ENCODE results near the gene BRD4. TPM values are rescaled to one million over a fixed set of nuclear protein-coding genes. Genes with fewer than 3 reads are reported as not detected.

Gene BRD4
- total RNA-seq, 1 donor from 2014 or later, result 109 TPM

- intact Hi-C loops (cut with micrococcal nuclease), result no loop called here
- no peaks in the 10 kb centered on the region for H3K36me3 Mint-ChIP-seq (ENCODE audit: low read depth)
- peaks cover 45% of the 10 kb centered on the region for H3K27me3 Mint-ChIP-seq
- peak overlapping the region; percentile 24 for H3K4me3 Mint-ChIP-seq
- no peaks in the 10 kb centered on the region for H3K9me3 Mint-ChIP-seq
- H3K27ac Mint-ChIP-seq, result no peak overlapping the region
- peaks cover 4% of the 10 kb centered on the region for H3K4me1 Mint-ChIP-seq
- DNase-seq, result no peak
Observed at GRCh38 chr19:15201374-15202023, 130.8 kb downstream of the BRD4 start.

GRCh38 chr19:15200553-15201364 is 131.6 kb downstream of the BRD4 start, which contains the start of gene NOTCH3:
NOTCH3 (minus strand) TSS chr19:15200995; CDS start chr19:15200905, 90 bp downstream.
- Mint-ChIP-seq H3K9me3 (no peaks in the 10 kb centered on the region), H3K27me3 (peaks cover 49% of the 10 kb centered on the region), H3K36me3 (ENCODE audit: low read depth) (no peaks in the 10 kb centered on the region), H3K4me1 (peaks cover 4% of the 10 kb centered on the region), H3K4me3 (peak within 1 kb of the TSS; percentile 24), H3K27ac (no peak within 1 kb of the TSS)
- no peak for DNase-seq
- intact Hi-C loops (cut with micrococcal nuclease), result no loop called here

- Mint-ChIP-seq H3K4me3 (peak overlapping the region; percentile 5), H3K27me3 (peaks cover 50% of the 10 kb centered on the region), H3K27ac (no peak overlapping the region), H3K4me1 (peaks cover 5% of the 10 kb centered on the region), H3K9me3 (no peaks in the 10 kb centered on the region), H3K36me3 (ENCODE audit: low read depth) (no peaks in the 10 kb centered on the region)
- DNase-seq, result no peak
- intact Hi-C loops (cut with micrococcal nuclease), result no loop called here
Observed at GRCh38 chr19:15199661-15200552, 132.4 kb downstream of the BRD4 start.

GRCh38 chr19:15198951-15199660 is 133.2 kb downstream of the BRD4 start:
- Mint-ChIP-seq H3K4me3 (peak overlapping the region; percentile 5), H3K27ac (no peak overlapping the region), H3K9me3 (no peaks in the 10 kb centered on the region), H3K4me1 (peaks cover 6% of the 10 kb centered on the region), H3K36me3 (ENCODE audit: low read depth) (no peaks in the 10 kb centered on the region), H3K27me3 (peaks cover 58% of the 10 kb centered on the region)
- DNase-seq, result no peak
- intact Hi-C loops (cut with micrococcal nuclease), result no loop called here

GRCh38 chr19:15197942-15198341 is 134.4 kb downstream of the BRD4 start:
- no peaks in the 10 kb centered on the region for H3K9me3 Mint-ChIP-seq
- no peak overlapping the region for H3K27ac Mint-ChIP-seq
- no peak overlapping the region for H3K4me3 Mint-ChIP-seq
- peaks cover 6% of the 10 kb centered on the region for H3K4me1 Mint-ChIP-seq
- intact Hi-C loops (cut with micrococcal nuclease), result no loop called here
- H3K36me3 Mint-ChIP-seq (ENCODE audit: low read depth), result no peaks in the 10 kb centered on the region
- H3K27me3 Mint-ChIP-seq, result peaks cover 60% of the 10 kb centered on the region
- no peak for DNase-seq

- H3K36me3 Mint-ChIP-seq (ENCODE audit: low read depth), result no peaks in the 10 kb centered on the region
- H3K9me3 Mint-ChIP-seq, result no peaks in the 10 kb centered on the region
- H3K27me3 Mint-ChIP-seq, result peaks cover 57% of the 10 kb centered on the region
- peaks cover 6% of the 10 kb centered on the region for H3K4me1 Mint-ChIP-seq
- no peak overlapping the region for H3K4me3 Mint-ChIP-seq
- H3K27ac Mint-ChIP-seq, result no peak overlapping the region
- DNase-seq, result no peak
- intact Hi-C loops (cut with micrococcal nuclease), result no loop called here
Observed at GRCh38 chr19:15197275-15197941, 134.9 kb downstream of the BRD4 start.

- Mint-ChIP-seq H3K36me3 (ENCODE audit: low read depth) (no peaks in the 10 kb centered on the region), H3K4me1 (peaks cover 6% of the 10 kb centered on the region), H3K4me3 (no peak overlapping the region), H3K27me3 (peaks cover 49% of the 10 kb centered on the region), H3K9me3 (no peaks in the 10 kb centered on the region), H3K27ac (no peak overlapping the region)
- DNase-seq, result no peak
- intact Hi-C loops (cut with micrococcal nuclease), result no loop called here
Observed at GRCh38 chr19:15196360-15197005, 135.9 kb downstream of the BRD4 start.

- Mint-ChIP-seq H3K27me3 (peaks cover 44% of the 10 kb centered on the region), H3K4me1 (peaks cover 6% of the 10 kb centered on the region), H3K9me3 (no peaks in the 10 kb centered on the region), H3K27ac (no peak overlapping the region), H3K36me3 (ENCODE audit: low read depth) (no peaks in the 10 kb centered on the region), H3K4me3 (no peak overlapping the region)
- intact Hi-C loops (cut with micrococcal nuclease), result no loop called here
- no peak for DNase-seq
Observed at GRCh38 chr19:15195371-15196334, 136.7 kb downstream of the BRD4 start.

GRCh38 chr19:15194938-15195337 is 137.4 kb downstream of the BRD4 start:
- DNase-seq, result no peak
- peaks cover 6% of the 10 kb centered on the region for H3K4me1 Mint-ChIP-seq
- H3K4me3 Mint-ChIP-seq, result no peak overlapping the region
- no peaks in the 10 kb centered on the region for H3K9me3 Mint-ChIP-seq
- no peak overlapping the region for H3K27ac Mint-ChIP-seq
- H3K27me3 Mint-ChIP-seq, result peaks cover 43% of the 10 kb centered on the region
- no peaks in the 10 kb centered on the region for H3K36me3 Mint-ChIP-seq (ENCODE audit: low read depth)
- intact Hi-C loops (cut with micrococcal nuclease), result no loop called here

GRCh38 chr19:15191982-15192381 is 140.4 kb downstream of the BRD4 start:
- H3K36me3 Mint-ChIP-seq (ENCODE audit: low read depth), result no peaks in the 10 kb centered on the region
- H3K9me3 Mint-ChIP-seq, result no peaks in the 10 kb centered on the region
- no peak overlapping the region for H3K27ac Mint-ChIP-seq
- no peak for DNase-seq
- no peak overlapping the region for H3K4me3 Mint-ChIP-seq
- intact Hi-C loops (cut with micrococcal nuclease), result no loop called here
- peaks cover 1% of the 10 kb centered on the region for H3K4me1 Mint-ChIP-seq
- H3K27me3 Mint-ChIP-seq, result peaks cover 24% of the 10 kb centered on the region

- no peak overlapping the region for H3K4me3 Mint-ChIP-seq
- intact Hi-C loops (cut with micrococcal nuclease), result no loop called here
- no peak for DNase-seq
- H3K27me3 Mint-ChIP-seq, result peaks cover 19% of the 10 kb centered on the region
- no peak overlapping the region for H3K27ac Mint-ChIP-seq
- peaks cover 1% of the 10 kb centered on the region for H3K4me1 Mint-ChIP-seq
- no peaks in the 10 kb centered on the region for H3K9me3 Mint-ChIP-seq
- no peaks in the 10 kb centered on the region for H3K36me3 Mint-ChIP-seq (ENCODE audit: low read depth)
Observed at GRCh38 chr19:15191514-15191913, 140.8 kb downstream of the BRD4 start.

GRCh38 chr19:15188851-15189250 is 143.5 kb downstream of the BRD4 start:
- no peak overlapping the region for H3K4me3 Mint-ChIP-seq
- no peak overlapping the region for H3K27ac Mint-ChIP-seq
- no peaks in the 10 kb centered on the region for H3K9me3 Mint-ChIP-seq
- intact Hi-C loops (cut with micrococcal nuclease), result no loop called here
- H3K4me1 Mint-ChIP-seq, result no peaks in the 10 kb centered on the region
- DNase-seq, result no peak
- H3K36me3 Mint-ChIP-seq (ENCODE audit: low read depth), result no peaks in the 10 kb centered on the region
- peaks cover 2% of the 10 kb centered on the region for H3K27me3 Mint-ChIP-seq

Measured in activated CD4-positive, alpha-beta T cell treated with anti-CD3 and anti-CD28 coated beads, Interleukin-2, amount 10 ng/mL, durations not matched to agents 24 days and 14 days (primary cell).